GM18499 (cell line): Measurements from ENCODE around the gene KBTBD12.
"Not testable (repeated sequence)": the region's sequence is repeated elsewhere in the genome, so short reads cannot be mapped to it uniquely, and the experiment has no call there.

Experiments used
- ATAC-seq: cut with Tn5 transposase; IDR thresholded peaks from one replicate; pipeline ENCODE4 v1.9.1; 2021; ENCODE audit warnings: moderate number of reproducible peaks; ENCODE audit not compliant: insufficient read depth, unreplicated experiment

KBTBD12 gene

DNA sequence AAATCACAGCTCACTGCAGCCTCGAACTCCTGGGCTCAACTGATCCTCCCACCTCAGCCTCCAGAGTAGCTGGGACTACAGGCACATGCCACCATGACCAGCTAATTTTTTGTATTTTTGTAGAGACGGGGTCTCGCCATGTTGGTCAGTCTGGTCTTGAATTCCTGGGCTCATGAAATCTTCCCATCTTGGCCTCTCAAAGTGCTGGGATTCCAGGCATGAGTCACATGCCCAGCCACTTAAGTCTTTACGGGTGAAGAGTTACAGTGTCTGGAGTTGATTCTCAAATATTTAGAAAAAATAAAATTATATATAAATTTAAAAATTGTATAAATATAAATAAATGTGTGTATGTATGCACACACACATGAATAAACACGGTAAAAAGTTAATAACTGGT is 14.5 kb upstream of the KBTBD12 start:
- ATAC-seq, result no peak

DNA sequence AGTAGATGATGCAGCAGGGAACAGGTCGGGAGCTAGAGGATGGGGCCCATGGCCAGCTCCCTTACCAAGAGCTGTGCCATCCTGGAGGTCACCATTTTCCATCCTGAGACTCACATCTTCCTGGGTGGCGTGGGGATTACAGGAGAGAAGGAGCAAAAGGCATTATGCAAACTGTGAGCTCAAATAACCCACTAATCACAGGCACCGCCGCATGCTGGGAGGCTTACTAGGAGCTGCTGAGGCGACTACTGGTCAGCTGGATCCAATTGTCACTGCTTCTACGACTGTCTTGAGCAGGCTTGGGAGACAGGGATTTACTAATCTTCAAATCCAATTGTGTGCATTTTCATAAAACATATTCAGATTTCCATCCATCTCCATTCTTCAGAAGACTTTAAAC is 12.5 kb upstream of the KBTBD12 start:
- no peak for ATAC-seq

DNA sequence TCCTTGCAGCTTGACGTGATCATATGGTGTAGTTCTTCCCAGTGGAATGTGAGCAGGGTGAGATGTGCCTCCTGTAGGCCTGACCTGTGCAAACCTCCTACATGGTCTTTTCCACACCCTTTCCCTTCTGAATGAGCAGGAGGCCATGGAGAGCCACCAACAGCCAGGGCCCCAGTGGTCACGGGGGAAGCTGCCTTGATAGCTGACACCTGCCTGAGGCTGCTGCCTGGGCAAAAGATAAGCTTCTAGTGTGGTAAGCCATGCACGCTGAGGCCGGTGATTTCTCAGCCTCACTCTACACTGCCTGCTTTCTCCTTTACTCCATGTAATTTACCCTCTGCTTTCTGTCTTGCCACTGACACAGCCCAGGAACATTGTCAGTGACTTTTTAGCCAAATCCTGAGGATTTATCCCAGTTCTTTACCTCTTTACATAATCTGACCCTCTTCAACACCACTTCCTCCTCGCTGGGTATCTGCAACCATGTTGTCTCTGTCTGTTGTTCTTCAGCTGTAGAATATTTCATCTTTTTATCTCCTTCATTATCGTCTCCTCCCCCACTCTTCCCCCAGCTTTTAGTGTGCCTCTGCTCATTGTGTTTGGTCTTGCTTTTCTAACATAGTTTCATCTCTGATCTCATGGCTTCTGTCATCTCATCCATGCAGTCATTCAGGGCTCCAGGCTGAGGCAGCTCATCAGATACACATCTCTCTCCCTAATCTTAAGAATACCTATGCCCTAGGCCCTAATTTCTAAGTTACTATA is 11.2 kb upstream of the KBTBD12 start:
- no peak for ATAC-seq

GRCh38 chr3:127905556-127905955 is 9.5 kb upstream of the KBTBD12 start:
- ATAC-seq, result no peak

DNA sequence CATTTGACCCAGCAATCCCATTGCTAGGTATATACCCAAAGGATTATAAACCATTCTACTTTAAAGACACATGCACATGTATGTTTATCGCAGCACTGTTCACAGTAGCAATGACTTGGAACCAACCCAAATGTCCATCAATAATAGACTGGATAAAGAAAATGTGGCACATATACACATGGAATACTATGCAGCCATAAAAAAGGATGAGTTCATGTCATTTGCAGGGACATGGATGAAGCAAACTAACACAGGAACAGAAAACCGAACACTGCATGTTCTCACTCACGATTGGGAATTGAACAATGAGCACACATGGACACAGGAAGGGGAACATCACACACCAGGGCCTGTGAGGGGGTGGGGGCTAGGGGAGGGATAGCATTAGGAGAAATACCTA is 8.4 kb upstream of the KBTBD12 start:
- ATAC-seq, result not testable (repeated sequence)

DNA sequence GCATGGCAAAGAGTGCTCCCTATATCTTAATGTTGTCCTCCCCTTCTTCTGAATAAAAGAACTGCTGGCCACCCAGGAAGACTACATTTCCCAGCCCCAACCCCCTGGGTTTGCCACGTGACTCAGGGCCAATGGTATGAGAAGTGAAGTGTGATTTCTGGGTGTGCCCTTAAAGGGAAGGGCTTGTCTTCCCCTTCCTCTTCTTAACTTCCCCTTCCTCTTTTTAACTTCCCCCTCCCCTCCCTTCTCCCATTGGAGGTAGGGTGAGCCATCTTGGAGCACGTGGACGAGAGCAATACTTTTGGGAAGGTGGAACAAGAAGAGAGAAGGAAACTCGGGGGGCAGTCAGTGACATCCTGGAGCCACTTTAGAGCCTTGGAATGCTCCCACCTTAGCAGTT is 6.8 kb upstream of the KBTBD12 start:
- no peak for ATAC-seq

GRCh38 chr3:127908951-127909350 is 6.1 kb upstream of the KBTBD12 start:
- no peak for ATAC-seq

DNA sequence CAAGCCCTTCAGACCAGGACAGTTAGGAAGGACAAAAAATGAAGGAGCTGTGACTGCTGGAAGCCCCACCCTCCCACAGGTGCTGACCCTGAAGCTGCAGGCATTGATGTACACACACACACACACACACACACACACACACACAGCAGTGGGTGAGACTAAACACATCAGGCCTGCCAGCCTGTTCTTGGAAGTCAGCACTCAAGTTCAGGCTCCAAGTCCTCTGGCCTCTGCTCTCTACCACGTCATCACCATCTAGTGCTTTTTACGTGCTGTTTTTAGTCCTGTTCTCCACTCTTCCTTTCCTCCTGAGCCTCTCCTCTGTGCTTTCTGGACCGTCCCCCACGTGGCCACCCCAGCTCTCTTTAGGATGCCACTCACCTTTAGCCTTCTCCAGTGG is 5.4 kb upstream of the KBTBD12 start:
- ATAC-seq, result no peak

- no peak for ATAC-seq
These were observed 3.6 kb upstream of the KBTBD12 start for GRCh38 chr3:127911421-127911931.

DNA sequence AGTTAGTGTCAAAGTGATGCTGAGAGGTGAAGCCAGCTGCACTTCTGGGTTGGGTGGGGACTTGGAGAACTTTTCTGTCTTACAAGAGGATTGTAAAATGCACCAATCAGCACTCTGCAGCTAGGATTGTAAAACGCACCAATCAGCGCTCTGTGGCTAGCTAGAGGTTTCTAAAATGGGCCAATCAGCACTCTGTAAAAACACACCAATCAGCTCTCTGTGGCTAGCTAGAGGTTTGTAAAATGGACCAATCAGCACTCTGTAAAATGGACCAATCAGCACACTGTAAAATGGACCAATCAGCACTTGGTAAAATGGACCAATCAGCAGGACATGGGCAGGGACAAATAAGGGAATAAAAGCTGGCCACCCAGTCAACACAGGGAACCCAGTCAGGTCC is 1.2 kb upstream of the KBTBD12 start:
- not testable (repeated sequence) for ATAC-seq

DNA sequence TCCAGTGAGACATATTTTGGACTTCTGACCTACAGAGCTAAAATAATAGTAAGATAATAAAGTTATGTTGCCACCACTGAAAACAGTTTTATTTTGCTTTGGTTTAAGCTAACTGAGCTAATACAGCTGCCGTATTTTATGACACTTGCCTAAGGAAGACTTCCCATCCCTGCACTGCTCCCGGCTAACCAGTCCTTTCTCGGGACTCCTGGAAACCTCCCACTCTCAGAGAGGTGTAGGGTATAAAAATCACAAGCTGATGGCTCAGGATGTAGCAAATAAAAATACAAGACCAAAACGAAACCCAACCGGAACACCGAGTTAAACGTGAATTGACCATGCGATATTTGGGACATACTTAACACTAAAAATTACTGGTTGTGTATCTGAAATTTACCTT is 448 bp upstream of the KBTBD12 start:
- no peak for ATAC-seq

DNA sequence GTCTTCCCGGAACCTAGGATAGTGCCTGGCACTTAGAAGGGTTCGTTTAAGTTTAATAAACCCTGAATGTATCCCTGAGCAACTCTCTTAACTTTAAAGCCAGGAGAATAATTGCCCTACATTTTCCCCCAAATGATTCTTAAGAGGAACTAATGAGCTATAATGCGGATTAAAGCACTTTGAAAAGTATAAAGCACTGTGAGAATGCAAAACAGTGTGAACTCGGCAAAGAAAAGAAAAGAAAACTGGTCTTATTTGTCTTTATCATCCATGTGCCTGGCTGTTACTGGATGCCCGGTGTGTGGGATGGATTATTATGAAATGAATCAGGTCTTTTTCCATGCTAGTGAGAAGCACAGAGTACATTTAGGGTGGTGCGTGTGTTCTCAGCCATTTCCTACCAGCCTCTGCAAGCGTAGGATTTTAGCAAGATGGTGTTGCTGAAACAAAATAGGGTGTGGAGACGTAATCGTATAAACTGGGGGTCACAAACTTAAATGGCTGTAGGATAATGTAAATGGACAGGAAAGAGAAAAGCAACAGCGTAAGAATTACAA is 983 bp downstream of the KBTBD12 start:
- no peak for ATAC-seq

DNA sequence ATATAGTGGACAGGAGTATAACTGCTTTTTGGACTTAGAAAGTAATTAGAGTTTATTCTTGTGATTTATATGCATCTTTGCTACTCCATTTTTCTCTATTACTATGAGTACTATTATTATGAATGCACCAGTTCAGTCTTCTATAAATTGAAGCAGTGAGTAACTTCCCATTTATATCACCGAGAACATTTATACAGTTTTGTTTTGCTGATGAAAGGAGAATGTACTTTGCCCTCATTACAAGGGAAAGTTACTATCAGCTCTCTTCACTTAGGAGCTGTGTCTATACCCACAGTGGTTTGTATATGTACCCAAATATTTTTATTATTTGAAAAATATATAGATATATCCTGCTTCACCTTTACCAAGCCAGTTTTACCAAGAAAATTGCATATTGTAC is 5.7 kb downstream of the KBTBD12 start:
- ATAC-seq, result no peak

- ATAC-seq, result no peak
These were observed 8.6 kb downstream of the KBTBD12 start for GRCh38 chr3:127923611-127924010.

GRCh38 chr3:127925384-127925783 is 10.4 kb downstream of the KBTBD12 start:
- ATAC-seq, result no peak

GRCh38 chr3:127927829-127928604 is 13.0 kb downstream of the KBTBD12 start:
- ATAC-seq, result no peak

DNA sequence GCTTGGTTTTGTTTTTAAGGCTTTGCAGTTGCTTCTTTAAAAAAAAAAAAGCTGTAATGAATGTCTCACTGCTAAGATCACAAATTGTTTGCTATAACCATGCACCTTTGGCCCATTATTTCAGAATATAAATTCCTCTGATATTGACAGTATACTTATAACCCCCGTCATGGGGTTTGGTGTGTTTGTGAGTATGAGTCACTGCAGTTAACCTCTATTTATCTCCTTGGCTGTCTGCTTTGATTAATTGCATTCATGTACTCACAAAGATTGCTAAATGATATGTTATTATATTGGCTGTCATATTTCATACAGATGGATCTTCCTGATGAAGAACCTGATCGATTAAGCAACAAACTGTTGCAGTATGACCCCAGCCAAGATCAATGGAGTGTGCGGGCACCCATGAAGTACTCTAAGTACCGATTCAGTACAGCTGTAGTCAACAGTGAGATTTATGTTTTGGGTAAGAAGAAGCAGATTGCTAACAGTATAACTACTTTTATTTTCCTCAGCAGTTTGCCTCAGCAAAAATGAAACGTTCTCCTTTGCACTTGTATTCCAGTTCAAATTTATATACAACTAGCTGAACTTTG is 14.9 kb downstream of the KBTBD12 start:
- ATAC-seq, result no peak

- ATAC-seq, result no peak
These were observed 18.4 kb downstream of the KBTBD12 start for GRCh38 chr3:127933396-127933795.

DNA sequence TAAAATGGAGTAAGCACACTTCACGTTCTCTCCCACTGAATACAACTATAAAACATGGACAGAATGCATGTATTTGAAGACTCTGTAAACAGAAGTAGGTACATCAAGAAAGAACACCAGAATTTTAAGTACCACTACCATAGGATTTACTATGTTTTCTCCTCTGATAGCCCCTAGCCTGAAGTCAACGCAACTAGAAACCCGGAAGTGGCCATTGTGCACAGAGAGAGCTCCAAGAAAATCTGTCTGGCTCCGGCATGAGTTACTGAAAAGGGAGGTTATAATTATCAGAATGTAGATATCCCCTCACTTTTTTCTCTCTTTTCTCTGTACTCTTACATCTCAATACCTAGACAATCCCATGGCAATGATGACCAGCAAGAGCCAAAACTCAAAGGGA is 23.8 kb downstream of the KBTBD12 start:
- ATAC-seq, result no peak

- no peak for ATAC-seq
These were observed 25.1 kb downstream of the KBTBD12 start for GRCh38 chr3:127940116-127940515.

DNA sequence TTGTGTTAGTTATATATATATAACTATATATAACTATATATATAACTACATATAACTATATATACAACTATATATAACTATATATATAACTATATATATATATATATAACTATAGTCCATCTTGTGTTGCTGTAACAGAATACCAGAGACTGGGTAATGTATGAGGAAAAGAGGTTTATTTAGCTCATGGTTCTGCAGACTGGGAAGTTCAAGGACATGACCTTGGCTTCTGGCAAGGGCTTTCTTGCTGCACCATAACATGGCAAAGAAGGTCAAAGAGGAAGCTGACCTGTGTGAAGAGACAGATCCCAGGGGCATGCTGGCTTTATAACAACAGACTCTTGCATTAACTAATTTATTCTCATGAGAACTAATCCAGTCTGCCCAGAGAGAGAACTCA is 27.6 kb downstream of the KBTBD12 start:
- no peak for ATAC-seq
